ENCODE data around the gene ENDOV.

Gene ENDOV

GRCh38 chr17:80452173-80452915, 37.4 kb downstream of the ENDOV start:
- peaks cover 25% of the 10 kb centered on the region for H3K4me1 ChIP-seq (ENCODE audit: control insufficient read depth, insufficient read depth, low read length, unreplicated experiment)
- H3K4me3 ChIP-seq (ENCODE audit: low read depth, low read length): no peak overlapping the region
- no peaks in the 10 kb centered on the region for H3K27me3 ChIP-seq (ENCODE audit: insufficient read depth, low read length)
- H3K79me2 ChIP-seq (ENCODE audit: control insufficient read depth, insufficient read depth, low read length, unreplicated experiment): no peaks in the 10 kb centered on the region
- no peak overlapping the region for H2AFZ ChIP-seq (ENCODE audit: low read length, unreplicated experiment)
- no peaks in the 10 kb centered on the region for H3K36me3 ChIP-seq (ENCODE audit: insufficient read depth, low read length)
- no peak overlapping the region for H3K27ac ChIP-seq (ENCODE audit: low read depth, low read length)

- H3K27me3 ChIP-seq (ENCODE audit: insufficient read depth, low read length): no peaks in the 10 kb centered on the region
Measured at GRCh38 chr17:80453126-80453997, 38.4 kb downstream of the ENDOV start.

GRCh38 chr17:80453998-80454556, 39.1 kb downstream of the ENDOV start:
- peak overlapping the region; percentile 92 for H3K27ac ChIP-seq (ENCODE audit: low read depth, low read length)
- H2AFZ ChIP-seq (ENCODE audit: low read length, unreplicated experiment): peak overlapping the region; percentile 40
- no peaks in the 10 kb centered on the region for H3K27me3 ChIP-seq (ENCODE audit: insufficient read depth, low read length)
- H3K4me3 ChIP-seq (ENCODE audit: low read depth, low read length): peak overlapping the region; percentile 90
- H3K36me3 ChIP-seq (ENCODE audit: insufficient read depth, low read length): no peaks in the 10 kb centered on the region
- no peaks in the 10 kb centered on the region for H3K79me2 ChIP-seq (ENCODE audit: control insufficient read depth, insufficient read depth, low read length, unreplicated experiment)
- H3K4me1 ChIP-seq (ENCODE audit: control insufficient read depth, insufficient read depth, low read length, unreplicated experiment): peaks cover 25% of the 10 kb centered on the region

More at GRCh38 chr17:80453126-80453997, 38.4 kb downstream of the ENDOV start:
- Histone ChIP-seq H3K36me3 (ENCODE audit: insufficient read depth, low read length) (no peaks in the 10 kb centered on the region), H3K27ac (ENCODE audit: low read depth, low read length) (no peak overlapping the region), H3K4me3 (ENCODE audit: low read depth, low read length) (peak overlapping the region; percentile 90), H3K79me2 (ENCODE audit: control insufficient read depth, insufficient read depth, low read length, unreplicated experiment) (no peaks in the 10 kb centered on the region), H3K4me1 (ENCODE audit: control insufficient read depth, insufficient read depth, low read length, unreplicated experiment) (peaks cover 25% of the 10 kb centered on the region), H2AFZ (ENCODE audit: low read length, unreplicated experiment) (no peak overlapping the region)

GRCh38 chr17:80454557-80455335, 39.8 kb downstream of the ENDOV start:
- H3K79me2 ChIP-seq (ENCODE audit: control insufficient read depth, insufficient read depth, low read length, unreplicated experiment): no peaks in the 10 kb centered on the region
- H3K27me3 ChIP-seq (ENCODE audit: insufficient read depth, low read length): no peaks in the 10 kb centered on the region
- H2AFZ ChIP-seq (ENCODE audit: low read length, unreplicated experiment): peak overlapping the region; percentile 89
- no peaks in the 10 kb centered on the region for H3K36me3 ChIP-seq (ENCODE audit: insufficient read depth, low read length)
- peaks cover 25% of the 10 kb centered on the region for H3K4me1 ChIP-seq (ENCODE audit: control insufficient read depth, insufficient read depth, low read length, unreplicated experiment)
- H3K4me3 ChIP-seq (ENCODE audit: low read depth, low read length): peak overlapping the region; percentile 90
- H3K27ac ChIP-seq (ENCODE audit: low read depth, low read length): peak overlapping the region; percentile 92

- peak overlapping the region; percentile 90 for H3K4me3 ChIP-seq (ENCODE audit: low read depth, low read length)
- peak overlapping the region; percentile 92 for H3K27ac ChIP-seq (ENCODE audit: low read depth, low read length)
- H3K4me1 ChIP-seq (ENCODE audit: control insufficient read depth, insufficient read depth, low read length, unreplicated experiment): peaks cover 25% of the 10 kb centered on the region
- H3K36me3 ChIP-seq (ENCODE audit: insufficient read depth, low read length): no peaks in the 10 kb centered on the region
- no peaks in the 10 kb centered on the region for H3K79me2 ChIP-seq (ENCODE audit: control insufficient read depth, insufficient read depth, low read length, unreplicated experiment)
- no peaks in the 10 kb centered on the region for H3K27me3 ChIP-seq (ENCODE audit: insufficient read depth, low read length)
- peak overlapping the region; percentile 89 for H2AFZ ChIP-seq (ENCODE audit: low read length, unreplicated experiment)
Measured at GRCh38 chr17:80455336-80455710, 40.4 kb downstream of the ENDOV start.

GRCh38 chr17:80455784-80456183, 40.8 kb downstream of the ENDOV start:
- H3K4me3 ChIP-seq (ENCODE audit: low read depth, low read length): peak overlapping the region; percentile 90
- H3K27ac ChIP-seq (ENCODE audit: low read depth, low read length): peak overlapping the region; percentile 92
- H3K4me1 ChIP-seq (ENCODE audit: control insufficient read depth, insufficient read depth, low read length, unreplicated experiment): peaks cover 25% of the 10 kb centered on the region
- H3K36me3 ChIP-seq (ENCODE audit: insufficient read depth, low read length): no peaks in the 10 kb centered on the region
- H3K79me2 ChIP-seq (ENCODE audit: control insufficient read depth, insufficient read depth, low read length, unreplicated experiment): no peaks in the 10 kb centered on the region
- H3K27me3 ChIP-seq (ENCODE audit: insufficient read depth, low read length): no peaks in the 10 kb centered on the region
- peak overlapping the region; percentile 29 for H2AFZ ChIP-seq (ENCODE audit: low read length, unreplicated experiment)

- Histone ChIP-seq H3K4me1 (ENCODE audit: control insufficient read depth, insufficient read depth, low read length, unreplicated experiment) (peaks cover 25% of the 10 kb centered on the region), H3K36me3 (ENCODE audit: insufficient read depth, low read length) (no peaks in the 10 kb centered on the region), H3K79me2 (ENCODE audit: control insufficient read depth, insufficient read depth, low read length, unreplicated experiment) (no peaks in the 10 kb centered on the region), H3K4me3 (ENCODE audit: low read depth, low read length) (peak overlapping the region; percentile 63), H3K27ac (ENCODE audit: low read depth, low read length) (no peak overlapping the region), H3K27me3 (ENCODE audit: insufficient read depth, low read length) (no peaks in the 10 kb centered on the region), H2AFZ (ENCODE audit: low read length, unreplicated experiment) (peak overlapping the region; percentile 88)
Measured at GRCh38 chr17:80456465-80457235, 41.7 kb downstream of the ENDOV start.

GRCh38 chr17:80457236-80457856, 42.4 kb downstream of the ENDOV start:
- Histone ChIP-seq H3K4me1 (ENCODE audit: control insufficient read depth, insufficient read depth, low read length, unreplicated experiment) (peaks cover 25% of the 10 kb centered on the region), H3K36me3 (ENCODE audit: insufficient read depth, low read length) (no peaks in the 10 kb centered on the region), H3K27me3 (ENCODE audit: insufficient read depth, low read length) (no peaks in the 10 kb centered on the region), H3K27ac (ENCODE audit: low read depth, low read length) (no peak overlapping the region), H3K79me2 (ENCODE audit: control insufficient read depth, insufficient read depth, low read length, unreplicated experiment) (no peaks in the 10 kb centered on the region), H2AFZ (ENCODE audit: low read length, unreplicated experiment) (peak overlapping the region; percentile 88), H3K4me3 (ENCODE audit: low read depth, low read length) (peak overlapping the region; percentile 63)

GRCh38 chr17:80458016-80458415, 43.0 kb downstream of the ENDOV start:
- H3K36me3 ChIP-seq (ENCODE audit: insufficient read depth, low read length): no peaks in the 10 kb centered on the region
- H3K4me3 ChIP-seq (ENCODE audit: low read depth, low read length): no peak overlapping the region
- no peak overlapping the region for H3K27ac ChIP-seq (ENCODE audit: low read depth, low read length)
- no peak overlapping the region for H2AFZ ChIP-seq (ENCODE audit: low read length, unreplicated experiment)
- H3K27me3 ChIP-seq (ENCODE audit: insufficient read depth, low read length): no peaks in the 10 kb centered on the region
- no peaks in the 10 kb centered on the region for H3K79me2 ChIP-seq (ENCODE audit: control insufficient read depth, insufficient read depth, low read length, unreplicated experiment)
- H3K4me1 ChIP-seq (ENCODE audit: control insufficient read depth, insufficient read depth, low read length, unreplicated experiment): peaks cover 25% of the 10 kb centered on the region
